Vein endothelial cell (primary cell): ENCODE results near the gene MAP2K7. TPM values are rescaled to one million over a fixed set of nuclear protein-coding genes. Genes with fewer than 3 reads are reported as not detected.

Experiments used
- total RNA-seq: library from RNA; depleted of rRNA; stranded (reverse); fragments of >200 nt; gene quantifications from 2 replicates; pipeline ENCODE4 v1.2.3, GENCODE V29; 2012

MAP2K7 gene
- total RNA-seq = 12.5 and 13.7 TPM in 2 replicates

DNA sequence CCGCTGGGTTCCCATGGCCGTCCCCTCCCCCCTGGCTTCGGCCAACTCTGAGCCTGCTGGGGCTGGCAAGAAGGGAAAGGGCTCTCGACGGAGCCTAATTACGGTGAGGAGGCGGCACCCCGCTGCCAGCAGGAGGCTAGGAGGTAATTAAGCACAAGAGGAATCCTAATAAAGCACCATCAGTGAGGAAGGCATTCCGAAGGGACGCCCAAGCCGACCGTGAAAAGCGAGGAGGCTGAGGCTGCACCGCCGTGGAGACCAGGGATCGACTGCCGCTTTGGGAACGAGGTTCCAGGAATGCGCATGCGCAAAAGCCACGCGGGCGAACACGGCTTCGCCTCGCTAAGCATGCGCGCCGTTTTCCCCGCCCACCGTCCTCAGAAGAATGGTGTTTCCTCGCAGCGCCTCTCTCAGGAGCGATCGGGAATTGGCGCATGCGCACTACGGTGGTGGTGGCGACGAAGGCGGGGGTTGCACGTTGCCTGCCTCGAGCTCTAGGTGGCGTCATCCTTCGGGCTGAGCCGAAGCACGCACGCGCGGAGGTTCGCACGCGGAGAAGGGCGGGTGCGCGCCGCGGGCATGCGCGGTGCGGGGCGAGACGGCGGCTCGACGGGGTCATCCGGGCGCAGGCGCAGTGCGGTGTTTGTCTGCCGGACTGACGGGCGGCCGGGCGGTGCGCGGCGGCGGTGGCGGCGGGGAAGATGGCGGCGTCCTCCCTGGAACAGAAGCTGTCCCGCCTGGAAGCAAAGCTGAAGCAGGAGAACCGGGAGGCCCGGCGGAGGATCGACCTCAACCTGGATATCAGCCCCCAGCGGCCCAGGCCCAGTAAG lies at the start of gene MAP2K7:
Gene MAP2K7, plus strand, starts transcription at position 634 of the 830 bp plus-strand sequence. Its CDS starts 68 bp downstream, at position 702.

DNA sequence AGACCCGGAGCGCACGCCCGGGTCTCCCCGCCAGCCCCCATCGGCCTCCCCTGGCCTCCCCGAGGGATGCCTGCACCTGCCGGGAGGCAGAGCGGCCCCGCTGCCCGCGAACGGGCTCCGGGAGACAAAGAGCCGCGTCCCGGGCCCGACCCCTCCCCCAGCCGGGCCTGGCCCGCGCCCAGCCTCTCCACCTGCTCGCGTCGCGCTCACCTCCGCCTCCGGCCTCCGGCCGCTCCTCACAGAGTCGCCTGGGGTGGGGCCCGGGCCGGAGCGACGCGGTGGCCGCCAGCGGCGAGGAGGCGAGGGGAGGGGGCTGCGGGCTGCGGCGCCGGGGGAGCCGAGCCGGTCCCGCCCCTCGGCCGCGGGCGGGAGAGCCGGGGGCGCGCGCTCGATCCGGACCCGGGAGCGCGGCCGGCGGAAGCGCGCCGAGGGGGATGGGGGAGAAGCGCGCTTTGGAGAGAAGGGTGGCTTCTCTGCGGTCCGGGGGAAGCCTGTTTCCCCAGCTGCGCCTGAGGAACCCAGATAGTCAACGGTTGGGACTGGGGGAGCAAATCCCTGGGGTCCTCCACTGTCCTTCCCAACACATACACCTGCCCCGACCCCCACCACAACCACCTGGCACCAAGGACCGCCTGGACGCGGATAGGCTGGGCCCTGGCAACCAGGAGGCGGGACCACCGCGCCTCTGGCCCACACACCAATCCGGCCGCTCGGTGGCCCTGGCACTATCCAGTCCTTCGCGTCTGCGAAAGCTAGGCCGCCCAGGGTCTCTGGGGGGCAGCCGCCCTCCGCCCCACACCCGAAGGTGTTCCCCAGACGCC lies 29.4 kb upstream of the MAP2K7 start, which contains the start of gene PRR36:
Gene PRR36, minus strand, starts transcription at position 315 of the 821 bp plus-strand sequence. CDS start 701 bp downstream, outside the sequence.

DNA sequence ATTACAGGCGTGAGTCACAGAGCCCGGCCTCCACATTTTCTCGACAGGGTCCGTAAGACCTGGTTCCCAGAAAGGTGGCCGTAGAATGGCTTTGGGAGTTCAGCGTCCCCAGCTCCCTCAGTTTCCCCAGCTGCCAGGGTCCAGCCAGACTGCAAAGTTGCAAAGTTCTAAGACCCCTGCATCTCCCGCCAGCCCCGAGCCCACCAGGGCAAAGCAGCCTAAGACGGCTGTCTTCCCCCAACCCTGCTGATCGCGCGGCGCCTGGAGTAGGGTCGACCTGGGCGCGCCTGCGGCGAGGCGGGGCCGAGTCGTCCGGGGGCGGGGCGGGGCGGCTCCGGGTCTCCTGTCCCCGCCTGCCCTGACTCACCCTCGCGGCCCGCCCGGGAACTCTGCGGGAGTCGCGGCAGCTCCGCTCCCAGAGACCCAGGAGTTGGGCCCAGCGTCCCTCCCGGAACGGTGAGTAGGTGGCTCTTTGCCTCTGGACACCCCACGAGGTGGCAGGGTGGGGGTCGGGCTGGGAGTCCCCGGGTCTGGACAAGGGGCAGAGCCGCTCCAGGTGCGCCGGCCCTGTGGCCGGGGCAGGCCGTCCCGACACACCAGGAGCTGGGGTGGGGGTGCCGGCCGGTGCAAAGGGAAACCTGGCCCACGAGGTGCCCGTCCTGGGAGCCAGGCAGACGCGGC lies 15.4 kb upstream of the MAP2K7 start, which contains the start of gene LRRC8E:
Gene LRRC8E, plus strand, starts transcription at position 366 of the 681 bp plus-strand sequence. CDS start 7,094 bp downstream, outside the sequence.

DNA sequence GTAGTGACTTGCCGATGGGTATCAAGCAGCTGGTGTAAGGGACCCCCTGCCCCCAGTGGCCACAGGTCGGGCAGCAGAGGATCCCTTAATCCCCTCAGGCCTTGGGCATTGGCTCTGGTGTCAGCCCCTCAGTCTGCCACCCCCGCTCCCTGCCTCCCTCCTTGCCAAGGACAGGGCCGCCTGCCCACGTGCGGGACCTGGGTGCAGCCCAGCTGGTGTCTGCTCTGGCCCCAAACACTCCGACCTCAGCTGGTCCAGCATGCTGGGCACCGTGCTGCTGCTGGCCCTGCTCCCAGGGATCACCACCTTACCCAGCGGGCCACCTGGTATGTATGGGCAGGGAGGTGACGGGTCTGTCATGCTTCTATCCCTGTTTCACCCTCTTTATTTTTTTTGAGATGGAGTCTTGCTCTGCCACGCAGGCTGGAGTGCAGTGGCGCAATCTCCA lies 10.9 kb downstream of the MAP2K7 start, which contains the start of gene TGFBR3L:
Gene TGFBR3L, plus strand, starts transcription at position 233 of the 448 bp plus-strand sequence.

DNA sequence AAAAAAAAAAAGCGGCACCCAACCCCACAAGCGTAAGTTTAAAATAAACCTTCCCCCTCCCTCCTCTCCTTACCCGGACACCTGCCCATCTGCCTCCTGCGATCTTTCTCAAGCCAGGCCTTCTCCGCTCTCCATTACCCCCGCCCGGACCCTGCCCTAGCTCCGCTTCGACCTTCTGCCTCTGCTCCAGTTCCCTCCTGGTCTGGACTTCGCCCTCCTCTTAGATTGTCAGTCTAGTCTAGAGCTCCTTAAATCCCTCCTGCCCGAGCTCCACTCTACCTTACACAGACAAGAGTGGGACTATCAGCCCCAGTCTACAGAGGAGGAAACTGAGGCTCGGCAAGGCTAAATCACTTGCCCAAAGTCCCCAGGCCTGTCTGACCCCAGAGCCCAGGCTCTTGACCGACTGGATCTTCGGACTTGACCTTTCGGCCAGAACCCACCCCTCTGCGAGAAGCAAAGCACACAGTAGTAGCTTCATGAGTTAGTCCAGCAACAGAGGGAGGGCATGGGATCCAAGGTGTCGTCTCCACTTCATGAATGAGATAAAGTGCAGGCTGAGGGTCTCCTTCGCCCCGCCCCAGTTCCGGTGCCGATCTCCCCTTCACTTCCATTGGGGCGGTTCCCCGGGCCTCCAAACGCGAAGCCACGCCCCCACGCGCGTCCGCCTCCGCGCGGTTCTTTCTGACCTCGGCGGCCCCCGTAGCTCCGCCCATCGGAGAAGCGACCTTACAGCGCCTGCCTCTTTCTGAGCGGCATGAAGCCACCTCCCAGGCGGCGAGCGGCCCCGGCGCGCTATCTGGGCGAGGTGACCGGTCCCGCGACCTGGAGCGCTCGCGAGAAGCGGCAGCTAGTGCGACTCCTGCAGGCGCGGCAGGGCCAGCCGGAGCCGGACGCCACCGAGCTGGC lies 16.2 kb downstream of the MAP2K7 start, which contains the start of gene SNAPC2:
Gene SNAPC2, plus strand, starts transcription at position 729 of the 909 bp plus-strand sequence. Its CDS starts 29 bp downstream, at position 758.

DNA sequence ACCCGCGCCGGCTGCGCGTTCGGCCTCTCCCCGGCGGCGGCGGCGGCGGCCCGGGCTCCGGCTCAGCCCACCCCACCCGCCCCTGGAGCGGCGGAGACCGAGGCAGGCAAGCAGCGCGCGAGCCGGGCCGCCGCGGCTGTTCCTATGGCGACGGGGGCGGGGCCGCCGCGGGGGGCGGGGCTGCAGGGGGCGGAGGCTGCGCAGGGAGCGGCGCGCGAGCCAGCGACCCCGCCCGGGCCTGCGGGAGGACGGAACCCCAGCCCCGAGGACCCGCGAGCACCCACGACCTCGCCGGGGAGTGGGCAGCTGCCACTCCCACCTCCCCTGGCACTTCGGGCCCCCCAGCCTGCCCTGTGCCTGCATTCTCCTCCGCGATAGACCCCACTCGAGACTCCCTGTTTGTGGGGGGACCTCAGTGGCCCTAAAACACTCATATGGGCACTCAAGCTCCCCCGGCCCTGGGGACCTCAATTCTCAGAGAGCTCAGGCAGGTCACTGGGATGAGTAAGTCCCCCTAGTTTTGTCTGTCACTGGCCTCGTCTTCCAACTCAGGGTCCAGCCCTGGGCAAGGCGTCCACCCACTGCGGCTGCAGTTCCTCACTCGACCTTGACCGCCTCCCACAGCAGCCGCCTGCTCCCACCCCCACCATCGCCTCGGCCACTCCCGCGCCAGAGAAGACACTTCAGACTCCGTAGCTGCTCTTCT lies 22.5 kb downstream of the MAP2K7 start, which contains the start of gene CTXN1:
Gene CTXN1, minus strand, starts transcription at position 115 of the 706 bp plus-strand sequence. CDS start 597 bp downstream, outside the sequence.

DNA sequence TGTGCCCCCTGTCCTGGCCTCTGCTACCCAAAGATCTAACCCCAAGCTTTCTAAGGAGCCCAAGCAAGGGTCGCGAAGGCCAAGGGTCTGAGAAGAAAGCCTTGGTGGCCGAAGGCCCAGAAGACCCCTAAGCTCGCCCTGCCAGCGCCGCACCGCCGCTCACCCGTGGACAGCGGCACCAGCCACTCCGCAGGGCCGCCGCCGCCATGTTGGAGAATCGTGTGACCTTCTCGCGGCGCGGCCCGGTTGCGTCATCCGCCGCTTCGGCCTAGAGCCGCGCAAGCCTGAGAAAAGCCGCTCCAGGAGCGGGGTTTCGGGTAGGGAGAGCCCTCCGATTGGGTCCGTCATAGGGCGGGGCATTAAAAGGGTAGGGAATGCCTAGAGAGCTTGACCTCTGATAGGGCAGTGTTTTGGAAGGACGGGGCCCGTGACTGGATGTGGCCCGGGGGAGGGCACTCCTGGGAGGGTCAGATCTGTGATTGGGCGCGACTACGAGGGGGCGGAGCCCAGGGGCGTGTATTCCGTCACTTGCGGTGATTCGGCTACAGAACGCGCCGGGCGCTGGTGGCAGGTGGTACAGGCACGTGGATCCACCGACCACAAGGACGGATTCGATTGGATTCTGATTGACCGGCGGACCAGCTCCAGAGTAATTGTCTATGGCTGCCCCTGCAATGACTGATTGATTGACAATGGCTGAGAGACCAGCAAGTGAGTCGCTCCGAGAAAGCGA lies 39.9 kb downstream of the MAP2K7 start, which contains the start of gene TIMM44:
Gene TIMM44, minus strand, starts transcription at position 223 of the 733 bp plus-strand sequence. Its CDS starts 15 bp downstream, at position 208.

Other genes starting within 250 kb of the MAP2K7 start
- gene RETN, start 234.8 kb upstream of the MAP2K7 start, total RNA-seq = not detected in 2 replicates
- not detected in 2 replicates for gene MCEMP1, start 226.8 kb upstream of the MAP2K7 start, total RNA-seq
- 47.4 and 68.5 TPM in 2 replicates for gene TRAPPC5, start 223.0 kb upstream of the MAP2K7 start, total RNA-seq
- gene FCER2, start 201.7 kb upstream of the MAP2K7 start, total RNA-seq = not detected in 2 replicates
- gene CLEC4G, start 171.8 kb upstream of the MAP2K7 start, total RNA-seq = not detected in 2 replicates
- not detected in 2 replicates for gene CD209, start 156.3 kb upstream of the MAP2K7 start, total RNA-seq
- not detected in 2 replicates for gene CLEC4M, start 140.6 kb upstream of the MAP2K7 start, total RNA-seq
- 13.7 and 21.6 TPM in 2 replicates for gene EVI5L, start 73.7 kb upstream of the MAP2K7 start, total RNA-seq
- not detected in 2 replicates for gene PRR36, start 29.5 kb upstream of the MAP2K7 start, total RNA-seq
- 1.1 and 1.3 TPM in 2 replicates for gene LRRC8E, start 15.4 kb upstream of the MAP2K7 start, total RNA-seq
- 0.29 and 2.0 TPM in 2 replicates for gene TGFBR3L, start 11.0 kb downstream of the MAP2K7 start, total RNA-seq
- gene SNAPC2, start 16.5 kb downstream of the MAP2K7 start, total RNA-seq = 21.2 and 21.8 TPM in 2 replicates
- 10.1 and 23.5 TPM in 2 replicates for gene CTXN1, start 22.3 kb downstream of the MAP2K7 start, total RNA-seq
- gene TIMM44, start 39.8 kb downstream of the MAP2K7 start, total RNA-seq = 44.7 and 44.8 TPM in 2 replicates
- gene ELAVL1, start 101.8 kb downstream of the MAP2K7 start, total RNA-seq = 54.2 and 61.6 TPM in 2 replicates
- gene CCL25, start 148.9 kb downstream of the MAP2K7 start, total RNA-seq = not detected in 2 replicates
- not detected in 2 replicates for gene FBN3, start 245.7 kb downstream of the MAP2K7 start, total RNA-seq